Stimulated activated CD4-positive, alpha-beta T cell treated with anti-CD3 and anti-CD28 coated beads, Interleukin-1b, Interleukin-23, amount 100 ng/mL, for 1 hour (primary cell): Measurements from ENCODE around the gene CAPN7.

Source experiments
- DNase-seq, 2 donors: peaks; one replicate each; pipeline ENCODE4 v3.0.0-alpha.2; 2020; ENCODE audit warnings: low read depth in 2 of 2

Gene CAPN7

GRCh38 chr3:15246186-15246585 lies 40.1 kb downstream of the CAPN7 start:
- no peak for DNase-seq

GRCh38 chr3:15253023-15253697 lies 47.1 kb downstream of the CAPN7 start:
- no peak for DNase-seq

GRCh38 chr3:15255215-15255614 lies 49.2 kb downstream of the CAPN7 start:
- no peak for DNase-seq

GRCh38 chr3:15256861-15257341 lies 50.9 kb downstream of the CAPN7 start:
- DNase-seq, result no peak

GRCh38 chr3:15258720-15259119 lies 52.7 kb downstream of the CAPN7 start:
- no peak for DNase-seq

- no peak for DNase-seq
These were observed 54.5 kb downstream of the CAPN7 start for GRCh38 chr3:15260531-15260930.

GRCh38 chr3:15261274-15261673 lies 55.2 kb downstream of the CAPN7 start:
- no peak for DNase-seq

- DNase-seq, result no peak
These were observed 56.0 kb downstream of the CAPN7 start for GRCh38 chr3:15262021-15262420.

- no peak for DNase-seq
These were observed 57.1 kb downstream of the CAPN7 start for GRCh38 chr3:15263120-15263519.

GRCh38 chr3:15263926-15264325 lies 57.9 kb downstream of the CAPN7 start:
- DNase-seq, result no peak

GRCh38 chr3:15264486-15264885 lies 58.4 kb downstream of the CAPN7 start:
- DNase-seq, result no peak

GRCh38 chr3:15265655-15266509 lies 59.8 kb downstream of the CAPN7 start:
- no peak for DNase-seq

- DNase-seq, result no peak
These were observed 60.7 kb downstream of the CAPN7 start for GRCh38 chr3:15266510-15267376.

GRCh38 chr3:15267502-15267901 lies 61.5 kb downstream of the CAPN7 start:
- no peak for DNase-seq

- DNase-seq, result peak; percentile 67 to 68
These were observed 62.1 kb downstream of the CAPN7 start for GRCh38 chr3:15268033-15268631.

GRCh38 chr3:15269091-15269989 lies 63.3 kb downstream of the CAPN7 start:
- DNase-seq, result peak; percentile 60 to 74

- DNase-seq, result no peak
These were observed 65.0 kb downstream of the CAPN7 start for GRCh38 chr3:15271030-15271429.

- DNase-seq, result peak; percentile 55 to 63
These were observed 65.8 kb downstream of the CAPN7 start for GRCh38 chr3:15271785-15272381.

GRCh38 chr3:15272426-15273196 lies 66.6 kb downstream of the CAPN7 start:
- DNase-seq, result no peak
